GM12878 (cell line): ENCODE results near the gene KRT25. TPM values are rescaled to one million over a fixed set of nuclear protein-coding genes. Genes with fewer than 3 reads are reported as not detected.

Experiments used
- ATAC-seq: fragments of 200-7000 bp; cut with Tn5 transposase; 3 replicates; pipeline ENCODE4 v1.9.1; 2020; ENCODE audit warnings: mild to moderate bottlenecking, moderate library complexity
- BruUV-seq: library from RNA; stranded (reverse); fragments of 400-500 nt; replicated peaks from 2 replicates; lab custom pipeline; 2021; lab: Mats Ljungman, UMichigan
- CTCF ChIA-PET: fragments of 300-600 bp; sonication (Branson Sonifier 250); formaldehyde crosslinking; extraction: SDS; loops from one replicate; lab custom pipeline; 2021; ENCODE audit warnings: inconsistent platforms; lab: Yijun Ruan, JAX
- POLR2A ChIA-PET: fragments of 350-600 bp; formaldehyde crosslinking; extraction: SDS; loops from one replicate; lab custom pipeline; 2021; ENCODE audit warnings: inconsistent platforms; lab: Charles Lee
- RAD21 ChIA-PET: fragments of 300-600 bp; sonication (Branson Sonifier 250); formaldehyde crosslinking; loops from one replicate; lab custom pipeline; 2023; ENCODE audit warnings: antibody characterized with exemption; ENCODE audit not compliant: unreplicated experiment; lab: Charles Lee
- SMC1A ChIA-PET: fragments of 300-600 bp; sonication (Branson Sonifier 250); formaldehyde crosslinking; loops from one replicate; lab custom pipeline; 2023; ENCODE audit not compliant: unreplicated experiment, uncharacterized antibody; lab: Charles Lee
- DNase-seq: peaks from one replicate; pipeline ENCODE4 v3.0.0-alpha.2; 2011; ENCODE audit warnings: low read depth, low spot score
- FAIRE-seq: peaks from 3 replicates; lab custom pipeline; 2011; peaks lifted over from hg19 to GRCh38; lab: Jason Lieb, UNC
- H2AFZ ChIP-seq: 2 replicates; pipeline ENCODE4 v1.6.0; 2011; ENCODE audit warnings: low read depth, low read length, control low read depth; ENCODE audit not compliant: control insufficient read depth
- H3K27ac ChIP-seq: 2 replicates; pipeline ENCODE4 v1.5.1; 2011; ENCODE audit warnings: control low read depth; ENCODE audit not compliant: control insufficient read depth, insufficient read depth
- H3K27me3 ChIP-seq, 2 experiments: replicated peaks in 1 of 2; 2 replicates each; pipeline versions ENCODE4 v1.6.0 to v1.6.1; 2011; ENCODE audit warnings: low read length in 1 of 2; ENCODE audit not compliant: control insufficient read depth in 2 of 2, insufficient read depth in 2 of 2
- H3K36me3 ChIP-seq, 2 experiments: 2 replicates each; pipeline ENCODE4 v1.5.1; 2011; ENCODE audit warnings: low read length in 1 of 2; ENCODE audit not compliant: control insufficient read depth in 2 of 2, insufficient read depth in 2 of 2
- H3K4me1 ChIP-seq: 2 replicates; pipeline ENCODE4 v1.6.1; 2011; ENCODE audit warnings: mild to moderate bottlenecking, low read length, moderate library complexity, mixed read lengths; ENCODE audit not compliant: control insufficient read depth, insufficient read depth
- H3K4me2 ChIP-seq: 2 replicates; pipeline ENCODE4 v1.6.0; 2011; ENCODE audit warnings: control low read depth; ENCODE audit not compliant: control insufficient read depth, insufficient read depth
- H3K4me3 ChIP-seq: fragments of 200-600 bp; sonication (generic); 2 replicates; pipeline ENCODE4 v1.5.1; 2016
- H3K79me2 ChIP-seq: 2 replicates; pipeline ENCODE4 v1.6.0; 2011; ENCODE audit warnings: low read length; ENCODE audit not compliant: control insufficient read depth, insufficient read depth
- H3K9ac ChIP-seq: 2 replicates; pipeline ENCODE4 v1.8.0; 2011; ENCODE audit warnings: low read length, control low read depth, mixed read lengths; ENCODE audit not compliant: control insufficient read depth, insufficient read depth
- H3K9me3 ChIP-seq: replicated peaks from 3 replicates; pipeline ENCODE4 v1.5.1; 2011; ENCODE audit warnings: mild to moderate bottlenecking, low read length; ENCODE audit not compliant: control insufficient read depth, insufficient read depth
- H4K20me1 ChIP-seq: 2 replicates; pipeline ENCODE4 v1.6.0; 2011; ENCODE audit not compliant: control insufficient read depth, insufficient read depth
- CUX1 ChIP-seq: IDR thresholded peaks from 2 replicates; pipeline ENCODE4 v1.6.1; 2012; ENCODE audit warnings: improper control_type of control experiment, low read depth, low read length; ENCODE audit not compliant: insufficient replicate concordance
- DPF2 ChIP-seq: fragments of 450-650 bp; IDR thresholded peaks from 2 replicates; pipeline ENCODE4 v1.6.1; 2017; ENCODE audit warnings: mild to moderate bottlenecking
- E4F1 ChIP-seq: fragments of 450-650 bp; IDR thresholded peaks from 2 replicates; pipeline ENCODE4 v1.6.1; 2018; ENCODE audit warnings: borderline replicate concordance, mild to moderate bottlenecking; ENCODE audit not compliant: partially characterized antibody
- IRF4 ChIP-seq: IDR thresholded peaks from 2 replicates; pipeline ENCODE4 v1.6.1; 2011; ENCODE audit warnings: low read depth, low read length
- MYC ChIP-seq: IDR thresholded peaks from 2 replicates; pipeline ENCODE4 v1.6.1; 2011; ENCODE audit warnings: mild to moderate bottlenecking, low read length, moderate library complexity, inconsistent platforms; ENCODE audit not compliant: insufficient read depth, insufficient replicate concordance, insufficient read length, severe bottlenecking
- NFIC ChIP-seq: IDR thresholded peaks from 2 replicates; pipeline ENCODE4 v1.6.1; 2012; ENCODE audit warnings: low read depth, mild to moderate bottlenecking, inconsistent platforms, low read length, moderate library complexity
- NFYA ChIP-seq: IDR thresholded peaks from 2 replicates; pipeline ENCODE4 v1.6.1; 2011; ENCODE audit warnings: low read depth, mild to moderate bottlenecking, low read length, improper control_type of control experiment, borderline replicate concordance
- NKRF ChIP-seq: fragments of 450-650 bp; conservative IDR thresholded peaks from 2 replicates; pipeline ENCODE4 v1.6.1; 2017; ENCODE audit warnings: mild to moderate bottlenecking, moderate library complexity
- SKIL ChIP-seq: fragments of 450-650 bp; IDR thresholded peaks from 2 replicates; pipeline ENCODE4 v1.6.1; 2017; ENCODE audit warnings: mild to moderate bottlenecking, low read depth, inconsistent platforms; ENCODE audit not compliant: poor library complexity, severe bottlenecking
- SMAD1 ChIP-seq: fragments of 450-650 bp; IDR thresholded peaks from 2 replicates; pipeline ENCODE4 v1.6.1; 2018; ENCODE audit warnings: mild to moderate bottlenecking, low read depth; ENCODE audit not compliant: partially characterized antibody
- TBL1XR1 ChIP-seq: IDR thresholded peaks from 2 replicates; pipeline ENCODE4 v1.6.1; 2012; ENCODE audit warnings: low read depth, low read length, improper control_type of control experiment
- WGBS: methylation state at CpG from one replicate; pipeline ENCODE4 v1.1.6; 2016; ENCODE audit warnings: low lambda C conversion rate; ENCODE audit not compliant: insufficient replicate concordance, insufficient coverage; ENCODE audit errors: missing lambda C conversion rate; 5-methylcytosine and 5-hydroxymethylcytosine counted together
- in situ Hi-C: fragments of 300-500 bp; cut with MboI; formaldehyde crosslinking; loops from 9 replicates; pipeline ENCODE4 v1.14.3; 2018; ENCODE audit warnings: mixed read lengths
- intact Hi-C: fragments of 100-400 bp; cut with micrococcal nuclease; formaldehyde crosslinking; loops from one replicate; pipeline ENCODE4 v1.14.2; 2022; ENCODE audit not compliant: unreplicated experiment
- polyA plus RNA-seq, 11 experiments: library from polyadenylated mRNA; depleted of rRNA in 4 of 11; unstranded in 6 of 11; stranded (reverse) in 5 of 11; fragments of >200 nt; fragmentation: Nextera tagmentation in 4 of 11; fragmentation: Illumina TruSeq in 1 of 11; extraction: Ambion mirVana in 4 of 11; extraction: Trizol in 1 of 11; gene quantifications; 1 replicate in 1 of 11; 2 replicates in 10 of 11; pipeline versions ENCODE4 v1.2.1 to v1.2.3, GENCODE V29; 2011 to 2016; ENCODE audit warnings: inconsistent platforms in 2 of 11, missing spikeins in 2 of 11, low read depth in 1 of 11
- total RNA-seq, 4 experiments: library from RNA; depleted of rRNA in 3 of 4; stranded (reverse); fragments of >200 nt in 3 of 4; fragmentation: Illumina TruSeq in 1 of 4; extraction: Trizol in 1 of 4; gene quantifications; 2 replicates each; pipeline versions ENCODE4 v1.2.1 to v1.2.3, GENCODE V29; 2013 to 2021

KRT25 gene
- total and polyA plus RNA-seq, 10 of the 15 experiments (the other 5 are each of a cell fraction or from before 2014, with no cell fraction given): not detected

- Histone ChIP-seq H3K4me1 (no peaks in the 10 kb centered on the region), H3K9ac (no peak overlapping the region), H3K79me2 (no peaks in the 10 kb centered on the region), H3K9me3 (no peaks in the 10 kb centered on the region), H2AFZ (no peak overlapping the region), H3K4me3 (no peak overlapping the region), H3K36me3 (no peaks in the 10 kb centered on the region), H3K27ac (no peak overlapping the region), H4K20me1 (no peaks in the 10 kb centered on the region), H3K27me3 (peaks cover 0 to 2% of the 10 kb centered on the region in 2 experiments; a peak in 1 of 4 replicates), H3K4me2 (no peak overlapping the region)
- ChIA-PET CTCF (interaction anchor here (0.5 to 1.0 kb wide), 2 partner anchors 75 to 235 kb away, joined by 3 read pairs; no protein-coding TSS in a partner anchor), RAD21 (no interaction called here), SMC1A (interaction anchor here (0.6 to 1.4 kb wide), 3 partner anchors 11 to 18 kb away, joined by 3 read pairs; no protein-coding TSS in a partner anchor), POLR2A (no interaction called here)
- BruUV-seq: no TSS peak
- 68% methylated on average over 5 of the region's 5 CpGs for WGBS
- ATAC-seq (no peak), FAIRE-seq (no peak), DNase-seq (no peak)
- intact Hi-C loops: no loop called here
- in situ Hi-C loops: no loop called here
- TF ChIP-seq NFYA: no peak
- TF ChIP-seq IRF4: no peak
- no peak for TF ChIP-seq NKRF
- no peak for TF ChIP-seq SKIL
- TF ChIP-seq TBL1XR1: no peak
- no peak for TF ChIP-seq MYC
- no peak for TF ChIP-seq CUX1
- TF ChIP-seq DPF2: no peak
- TF ChIP-seq SMAD1: no peak
- no peak for TF ChIP-seq E4F1
- TF ChIP-seq NFIC: no peak
Measured at GRCh38 chr17:40699853-40700252, 55.3 kb downstream of the KRT25 start.
